ENCODE measurements around the gene DOHH.
A peak's percentile ranks its signal among the peaks of the same experiment; 100 is the strongest.

The DOHH gene, protein sequence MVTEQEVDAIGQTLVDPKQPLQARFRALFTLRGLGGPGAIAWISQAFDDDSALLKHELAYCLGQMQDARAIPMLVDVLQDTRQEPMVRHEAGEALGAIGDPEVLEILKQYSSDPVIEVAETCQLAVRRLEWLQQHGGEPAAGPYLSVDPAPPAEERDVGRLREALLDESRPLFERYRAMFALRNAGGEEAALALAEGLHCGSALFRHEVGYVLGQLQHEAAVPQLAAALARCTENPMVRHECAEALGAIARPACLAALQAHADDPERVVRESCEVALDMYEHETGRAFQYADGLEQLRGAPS

DNA sequence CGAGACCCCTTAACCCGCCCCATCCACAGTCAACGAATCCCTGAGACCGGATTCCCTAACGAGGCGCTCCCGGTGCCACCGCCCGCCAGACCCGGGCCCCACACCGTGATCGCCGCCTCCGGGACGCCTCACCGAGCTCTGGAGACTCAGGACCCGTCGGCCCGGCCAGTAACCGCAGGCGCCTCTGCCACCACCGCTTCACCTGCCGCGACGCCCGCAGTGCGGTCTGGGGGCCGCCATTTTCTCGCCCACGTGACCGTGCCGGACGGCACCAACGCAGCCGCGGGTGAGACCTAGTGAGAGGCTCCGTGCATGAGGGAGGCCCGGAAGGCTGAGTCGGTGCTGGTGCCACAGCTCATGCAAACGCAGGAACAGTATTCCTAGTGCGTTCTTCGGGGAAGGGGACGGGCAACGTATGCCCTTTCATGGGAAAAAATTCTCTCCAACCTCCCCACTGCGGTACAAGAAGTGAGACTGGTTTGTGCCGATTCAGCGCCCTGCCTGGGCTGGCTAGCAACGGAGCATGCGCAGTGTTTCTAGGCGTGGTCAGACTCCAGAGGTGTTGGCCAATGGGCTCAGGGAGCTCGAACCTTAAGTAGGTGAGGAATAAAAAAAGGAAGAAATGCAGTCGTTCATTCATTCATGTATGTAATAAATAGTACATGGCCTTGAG lies at the start of gene DOHH:
Gene DOHH (minus strand): TSS at position 246 of the 673 bp plus-strand sequence. CDS start 3,860 bp downstream, outside the sequence.
- Mint-ChIP-seq H3K9me3 (no peaks in the 10 kb centered on the region), H3K27me3 (no peaks in the 10 kb centered on the region), H3K27ac (peak within 1 kb of the TSS; percentile 98), H3K36me3 (ENCODE audit: low read depth) (peaks cover 18% of the 10 kb centered on the region), H3K4me1 (ENCODE audit: low read depth) (peaks cover 33% of the 10 kb centered on the region), H3K4me3 (peak within 1 kb of the TSS; percentile 92)

DNA sequence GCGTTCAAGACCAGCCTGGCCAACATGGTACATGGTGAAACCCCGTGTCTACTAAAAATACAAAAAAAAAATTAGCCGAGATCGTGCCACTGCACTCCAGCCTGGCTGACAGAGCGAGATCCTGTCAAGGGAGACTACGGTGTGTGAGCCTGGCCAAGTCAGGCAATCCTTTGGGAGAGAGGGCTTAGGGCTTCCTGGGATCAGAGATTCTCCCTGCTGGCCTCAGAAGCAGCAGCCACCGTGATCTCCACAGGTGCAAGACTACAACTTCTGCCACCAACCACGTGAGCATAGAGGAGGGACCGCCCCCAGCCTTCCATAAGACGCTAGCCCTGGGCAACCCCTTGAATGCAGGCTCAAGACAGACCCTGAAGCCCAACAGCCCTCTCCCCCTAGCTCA lies 49.3 kb upstream of the DOHH start:
- Mint-ChIP-seq H3K27me3 (no peaks in the 10 kb centered on the region), H3K4me3 (no peak overlapping the region), H3K4me1 (ENCODE audit: low read depth) (peaks cover 40% of the 10 kb centered on the region), H3K27ac (no peak overlapping the region), H3K36me3 (ENCODE audit: low read depth) (peaks cover 11% of the 10 kb centered on the region), H3K9me3 (no peaks in the 10 kb centered on the region)

DNA sequence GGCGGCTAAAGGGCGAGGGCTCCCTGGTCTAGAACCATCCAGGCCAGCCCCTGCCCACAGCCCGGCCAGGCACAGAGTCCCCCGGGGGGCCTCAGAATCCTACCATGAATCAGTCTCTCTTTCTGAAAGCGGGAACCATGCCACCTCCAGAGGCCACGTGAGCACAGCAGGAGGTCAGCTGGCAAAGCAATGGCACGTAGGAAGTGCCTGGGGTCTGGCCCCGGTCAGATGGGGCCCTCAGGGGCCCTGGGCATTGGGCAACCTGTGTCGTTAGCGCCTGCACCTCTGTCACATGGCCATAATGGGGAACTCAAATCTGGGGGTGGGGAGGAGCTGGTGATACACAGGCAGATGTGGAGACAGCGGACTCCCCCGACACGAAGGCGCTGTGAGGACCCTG lies 48.1 kb upstream of the DOHH start:
- H3K27me3 Mint-ChIP-seq, result no peaks in the 10 kb centered on the region
- peaks cover 31% of the 10 kb centered on the region for H3K4me1 Mint-ChIP-seq (ENCODE audit: low read depth)
- no peak overlapping the region for H3K4me3 Mint-ChIP-seq
- no peak overlapping the region for H3K27ac Mint-ChIP-seq
- H3K9me3 Mint-ChIP-seq, result no peaks in the 10 kb centered on the region
- H3K36me3 Mint-ChIP-seq (ENCODE audit: low read depth), result peaks cover 11% of the 10 kb centered on the region

DNA sequence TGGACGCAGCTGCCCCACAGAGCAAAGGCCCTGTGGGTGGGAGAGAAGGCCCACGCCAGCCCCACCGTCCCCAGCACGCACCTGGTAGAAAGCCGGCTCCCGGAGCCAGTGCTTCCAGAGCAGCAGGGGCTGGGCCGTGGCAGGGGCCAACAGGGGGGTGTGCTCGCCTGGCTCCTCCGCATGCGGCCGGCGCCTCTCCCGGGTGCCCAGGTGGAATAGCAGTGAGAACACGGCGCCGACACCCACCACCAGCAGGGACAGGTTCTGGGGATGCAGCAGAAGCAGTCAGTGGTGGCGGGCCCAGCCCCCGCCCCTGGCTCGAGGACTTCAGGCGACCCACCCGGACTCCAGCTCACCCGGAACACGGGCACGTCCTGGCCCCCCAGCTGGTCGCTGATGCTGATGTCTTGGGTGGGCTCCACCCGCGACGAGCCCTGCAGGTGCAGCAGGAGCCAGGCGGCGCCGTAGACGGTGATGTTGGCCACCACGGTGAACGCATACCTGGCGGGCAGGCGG lies 47.4 kb upstream of the DOHH start:
- peaks cover 11% of the 10 kb centered on the region for H3K36me3 Mint-ChIP-seq (ENCODE audit: low read depth)
- H3K27me3 Mint-ChIP-seq, result no peaks in the 10 kb centered on the region
- H3K9me3 Mint-ChIP-seq, result no peaks in the 10 kb centered on the region
- no peak overlapping the region for H3K27ac Mint-ChIP-seq
- no peak overlapping the region for H3K4me3 Mint-ChIP-seq
- H3K4me1 Mint-ChIP-seq (ENCODE audit: low read depth), result peaks cover 25% of the 10 kb centered on the region

DNA sequence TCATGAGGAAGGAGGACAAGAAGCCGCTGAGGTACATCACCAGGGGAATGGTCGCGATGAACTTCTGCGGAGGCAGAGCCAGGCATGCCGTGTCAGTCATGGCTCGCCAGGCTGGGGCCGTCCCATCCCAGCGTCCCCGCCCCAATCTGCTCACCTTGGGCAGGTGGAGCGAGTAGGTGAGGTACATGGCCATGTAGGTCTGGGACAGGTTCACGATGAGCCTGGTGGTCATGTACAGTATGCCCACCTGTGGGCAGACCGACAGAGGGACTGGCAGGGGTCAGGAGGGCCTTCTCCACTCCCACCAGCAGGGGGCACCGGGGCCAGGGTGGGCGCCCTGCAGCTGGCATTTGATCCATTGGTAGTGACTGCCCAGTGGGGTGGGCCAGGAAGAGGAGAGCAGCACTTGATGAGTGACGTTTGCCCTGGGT lies 46.8 kb upstream of the DOHH start:
- no peak overlapping the region for H3K27ac Mint-ChIP-seq

DNA sequence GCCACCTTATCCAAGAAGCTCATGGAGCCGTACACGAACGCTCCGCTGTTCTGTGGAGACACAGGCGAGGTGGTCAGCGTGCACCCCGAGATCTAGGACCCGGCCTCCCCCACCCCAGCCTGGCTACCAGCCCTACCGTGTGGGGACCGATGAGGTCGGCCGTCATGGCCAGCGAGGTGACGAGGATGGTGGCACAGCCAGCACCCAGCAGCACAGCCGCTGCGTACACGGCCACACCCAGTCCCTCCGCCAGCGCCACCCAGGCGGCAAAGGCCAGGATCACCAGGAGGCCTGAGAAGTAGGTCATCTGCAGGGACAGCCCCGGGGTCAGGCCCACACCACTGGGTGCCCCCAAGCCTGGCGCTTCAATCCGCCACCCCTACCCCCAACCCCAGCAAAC lies 45.6 kb upstream of the DOHH start:
- Mint-ChIP-seq H3K36me3 (ENCODE audit: low read depth) (peaks cover 11% of the 10 kb centered on the region), H3K4me3 (no peak overlapping the region), H3K9me3 (no peaks in the 10 kb centered on the region), H3K27me3 (no peaks in the 10 kb centered on the region), H3K4me1 (ENCODE audit: low read depth) (peaks cover 15% of the 10 kb centered on the region), H3K27ac (no peak overlapping the region)

More for the DNA sequence above, 46.8 kb upstream of the DOHH start:
- no peak overlapping the region for H3K4me3 Mint-ChIP-seq
- H3K27me3 Mint-ChIP-seq, result no peaks in the 10 kb centered on the region
- H3K9me3 Mint-ChIP-seq, result no peaks in the 10 kb centered on the region
- peaks cover 11% of the 10 kb centered on the region for H3K36me3 Mint-ChIP-seq (ENCODE audit: low read depth)
- H3K4me1 Mint-ChIP-seq (ENCODE audit: low read depth), result peaks cover 20% of the 10 kb centered on the region

DNA sequence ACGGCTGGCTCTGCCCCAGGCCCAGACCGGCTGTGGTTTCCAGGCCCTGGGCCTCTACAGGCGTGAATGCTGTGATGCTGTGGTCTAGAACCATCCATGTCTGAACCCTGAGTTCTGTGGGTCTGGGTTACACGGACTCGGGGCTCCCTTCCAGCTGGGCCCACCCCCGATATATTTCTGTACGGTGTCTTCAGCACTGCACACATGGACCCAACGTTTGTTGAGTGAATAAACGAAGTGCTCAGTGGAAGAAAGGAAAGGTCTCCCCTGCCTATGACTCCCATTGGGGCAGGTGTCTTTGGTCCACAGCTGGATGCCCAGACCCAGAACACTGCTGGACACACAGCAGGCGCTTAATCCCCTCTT lies 45.2 kb upstream of the DOHH start:
- Mint-ChIP-seq H3K9me3 (no peaks in the 10 kb centered on the region), H3K27me3 (no peaks in the 10 kb centered on the region), H3K4me3 (no peak overlapping the region), H3K27ac (peak overlapping the region; percentile 31), H3K4me1 (ENCODE audit: low read depth) (peaks cover 10% of the 10 kb centered on the region), H3K36me3 (ENCODE audit: low read depth) (peaks cover 11% of the 10 kb centered on the region)

DNA sequence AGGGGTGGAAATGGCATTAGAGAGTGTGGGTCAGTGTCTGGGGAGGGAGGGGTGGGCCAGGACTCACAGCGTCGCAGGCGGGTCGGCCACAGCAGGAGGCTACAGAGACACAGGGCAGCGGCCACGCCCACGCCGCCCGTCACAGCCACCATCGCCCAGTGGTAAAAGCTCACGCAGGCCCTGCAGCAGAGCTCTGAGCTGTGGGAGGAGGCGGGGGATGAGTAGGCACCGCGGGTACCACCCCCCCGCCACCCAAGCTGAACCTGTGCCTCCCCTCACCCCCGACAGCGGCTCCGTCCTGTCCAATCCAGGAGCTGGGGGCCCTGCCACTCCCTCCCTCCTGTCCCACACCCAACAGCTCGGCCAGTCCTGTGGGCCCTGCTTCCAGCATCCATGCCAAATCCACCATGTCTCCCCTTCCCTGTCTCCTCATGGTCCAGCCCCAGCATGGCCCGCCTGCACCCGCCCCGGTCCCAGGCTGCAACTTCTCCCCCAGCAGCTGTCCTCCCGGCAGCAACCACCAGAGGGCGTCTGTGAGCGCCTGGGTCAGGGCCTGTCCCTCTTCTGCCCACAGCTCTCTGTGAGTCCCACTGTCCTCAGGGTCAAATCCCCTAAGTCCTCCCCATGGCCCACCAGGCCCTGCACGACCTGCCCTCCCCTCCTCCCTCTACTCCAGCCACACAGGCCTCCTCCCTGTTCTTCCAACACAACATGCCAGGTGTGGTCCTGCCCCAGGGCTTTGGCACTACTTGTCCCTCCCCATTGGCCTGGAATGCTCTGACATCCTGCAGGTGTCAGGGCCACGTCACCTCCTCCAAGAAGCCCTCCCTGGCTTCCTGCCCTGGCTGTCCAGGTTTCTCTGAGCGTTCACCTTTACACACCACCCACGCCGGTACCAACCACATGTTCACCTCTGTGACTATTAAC lies 44.5 kb upstream of the DOHH start:
- Mint-ChIP-seq H3K36me3 (ENCODE audit: low read depth) (peaks cover 13% of the 10 kb centered on the region), H3K4me3 (no peak overlapping the region), H3K4me1 (ENCODE audit: low read depth) (peaks cover 10% of the 10 kb centered on the region), H3K27me3 (no peaks in the 10 kb centered on the region), H3K9me3 (no peaks in the 10 kb centered on the region), H3K27ac (peak overlapping the region; percentile 55)

DNA sequence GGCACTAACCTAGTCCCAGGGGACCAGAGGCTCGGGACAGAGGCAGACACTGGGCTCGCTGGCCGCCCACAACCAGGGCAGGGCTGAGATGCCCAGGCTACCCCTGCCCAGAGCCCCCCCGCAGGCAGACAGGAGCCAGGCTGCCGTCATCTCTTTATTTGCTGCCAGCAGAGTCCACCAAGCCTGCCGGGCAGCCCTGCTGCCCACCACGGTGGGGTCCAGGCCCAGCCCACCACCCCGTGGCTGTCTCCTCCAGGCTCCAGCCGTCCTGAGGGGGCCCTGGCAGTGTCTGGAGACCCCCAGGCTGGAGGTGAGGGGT lies 43.5 kb upstream of the DOHH start:
- H3K9me3 Mint-ChIP-seq, result peaks cover 3% of the 10 kb centered on the region
- peaks cover 10% of the 10 kb centered on the region for H3K4me1 Mint-ChIP-seq (ENCODE audit: low read depth)
- no peaks in the 10 kb centered on the region for H3K27me3 Mint-ChIP-seq
- peaks cover 20% of the 10 kb centered on the region for H3K36me3 Mint-ChIP-seq (ENCODE audit: low read depth)
- no peak overlapping the region for H3K4me3 Mint-ChIP-seq
- no peak overlapping the region for H3K27ac Mint-ChIP-seq

DNA sequence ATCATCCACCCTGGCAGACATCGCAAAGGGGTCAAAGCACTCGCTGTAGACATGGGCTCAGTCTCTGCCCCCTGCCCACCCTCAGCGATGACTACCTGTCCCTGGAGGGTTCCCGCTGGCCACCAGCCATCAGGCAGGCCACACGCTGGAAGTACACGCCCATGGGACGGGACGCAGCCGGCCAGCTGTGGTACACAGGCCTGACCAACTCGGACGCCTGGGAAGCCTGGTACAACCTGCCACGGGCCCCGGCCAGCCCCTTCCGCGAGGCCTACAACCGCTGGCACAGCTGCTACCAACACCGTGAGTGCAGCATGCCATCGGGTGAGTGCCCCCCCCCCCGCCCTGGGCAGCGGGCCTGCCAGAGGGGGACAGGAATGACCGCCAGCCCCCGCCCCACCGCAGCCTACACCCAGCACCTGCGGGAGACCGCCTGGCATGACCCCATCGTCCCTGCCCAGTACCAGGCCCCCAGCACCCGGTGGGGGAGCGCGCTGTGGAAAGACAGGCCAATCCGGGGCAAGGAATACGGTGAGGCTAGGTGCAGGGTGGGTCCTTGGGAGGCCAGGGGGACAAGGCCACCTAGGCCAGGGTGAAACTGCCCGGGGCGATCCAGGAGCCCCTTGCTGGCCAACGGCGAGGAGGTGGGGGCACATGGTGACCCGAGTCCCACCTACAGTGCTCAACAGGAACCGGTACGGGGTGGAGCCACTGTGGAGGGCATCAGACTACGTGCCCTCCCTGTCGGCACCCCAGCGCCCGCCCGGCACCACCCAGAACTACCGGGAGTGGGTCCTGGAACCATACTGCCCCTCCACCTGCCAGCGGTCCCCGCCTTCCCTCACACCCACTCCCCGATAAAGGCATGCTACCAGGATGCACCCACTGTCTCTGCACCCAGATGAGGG lies 42.9 kb upstream of the DOHH start:
- Mint-ChIP-seq H3K9me3 (peaks cover 3% of the 10 kb centered on the region), H3K4me1 (ENCODE audit: low read depth) (peaks cover 10% of the 10 kb centered on the region), H3K36me3 (ENCODE audit: low read depth) (peaks cover 21% of the 10 kb centered on the region), H3K27ac (no peak overlapping the region), H3K4me3 (no peak overlapping the region), H3K27me3 (no peaks in the 10 kb centered on the region)

DNA sequence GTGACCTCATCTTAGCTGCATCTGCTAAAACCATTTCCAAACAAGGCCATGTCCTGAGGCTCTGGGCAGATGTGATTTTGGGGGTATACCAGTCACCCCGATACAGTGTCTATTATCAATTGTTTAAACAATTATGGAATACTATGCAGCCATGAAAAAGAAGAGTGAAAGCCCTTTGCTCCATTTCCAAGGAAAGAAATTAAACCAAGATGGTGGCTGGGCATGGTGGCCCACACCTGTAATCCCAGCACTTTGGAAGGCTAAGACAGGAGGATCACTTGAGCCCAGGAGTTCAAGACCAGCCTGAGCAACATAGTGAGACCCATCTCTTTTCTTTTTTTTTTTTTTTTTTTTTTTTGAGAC lies 39.3 kb upstream of the DOHH start:
- peaks cover 3% of the 10 kb centered on the region for H3K9me3 Mint-ChIP-seq
- no peak overlapping the region for H3K4me3 Mint-ChIP-seq
- H3K27me3 Mint-ChIP-seq, result no peaks in the 10 kb centered on the region
- no peak overlapping the region for H3K27ac Mint-ChIP-seq
- no peaks in the 10 kb centered on the region for H3K4me1 Mint-ChIP-seq (ENCODE audit: low read depth)
- H3K36me3 Mint-ChIP-seq (ENCODE audit: low read depth), result peaks cover 22% of the 10 kb centered on the region

DNA sequence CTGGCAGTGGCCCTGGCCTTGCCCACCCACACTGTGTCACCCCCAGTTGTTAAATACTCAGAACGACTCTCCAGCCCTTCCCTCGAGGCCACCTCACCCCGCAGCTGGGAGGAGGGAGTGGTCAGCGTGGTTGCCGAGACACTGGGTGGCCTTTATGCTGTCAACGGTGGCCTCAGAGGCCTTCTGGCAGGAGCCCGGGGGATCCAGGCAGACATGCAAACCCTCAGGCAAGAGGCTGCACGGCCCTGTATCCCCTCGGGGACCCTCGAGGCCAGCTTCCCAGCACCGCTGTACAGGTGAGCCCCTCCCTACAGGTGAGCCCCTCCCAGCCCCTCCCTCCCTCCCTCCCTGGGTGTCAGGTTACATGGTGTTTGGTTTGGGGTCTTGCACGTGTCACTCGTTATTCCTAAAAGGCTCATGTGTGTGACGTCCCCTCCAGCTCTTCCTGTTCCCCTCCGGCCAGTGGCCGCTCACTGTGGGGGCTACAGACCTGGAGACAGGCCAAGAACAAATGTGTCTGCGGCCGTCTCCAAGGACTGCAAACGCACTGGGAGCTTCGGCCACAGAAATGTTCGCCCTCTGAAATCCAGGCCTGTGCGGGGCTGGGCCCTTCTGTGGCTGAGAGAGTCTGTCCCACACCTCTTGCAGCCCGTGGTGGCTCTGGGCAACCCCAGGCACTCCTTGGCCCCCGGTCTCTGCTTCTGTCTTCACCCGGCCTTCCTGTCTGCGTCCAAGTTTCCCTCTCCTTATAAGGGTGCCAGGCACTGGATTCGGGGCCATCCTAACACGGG lies 38.7 kb upstream of the DOHH start, which contains the start of gene TEKTIP1:
Gene TEKTIP1 (plus strand): TSS at position 210 of the 791 bp plus-strand sequence. CDS start 4 bp downstream, at position 214.
- H3K27me3 Mint-ChIP-seq, result no peaks in the 10 kb centered on the region

DNA sequence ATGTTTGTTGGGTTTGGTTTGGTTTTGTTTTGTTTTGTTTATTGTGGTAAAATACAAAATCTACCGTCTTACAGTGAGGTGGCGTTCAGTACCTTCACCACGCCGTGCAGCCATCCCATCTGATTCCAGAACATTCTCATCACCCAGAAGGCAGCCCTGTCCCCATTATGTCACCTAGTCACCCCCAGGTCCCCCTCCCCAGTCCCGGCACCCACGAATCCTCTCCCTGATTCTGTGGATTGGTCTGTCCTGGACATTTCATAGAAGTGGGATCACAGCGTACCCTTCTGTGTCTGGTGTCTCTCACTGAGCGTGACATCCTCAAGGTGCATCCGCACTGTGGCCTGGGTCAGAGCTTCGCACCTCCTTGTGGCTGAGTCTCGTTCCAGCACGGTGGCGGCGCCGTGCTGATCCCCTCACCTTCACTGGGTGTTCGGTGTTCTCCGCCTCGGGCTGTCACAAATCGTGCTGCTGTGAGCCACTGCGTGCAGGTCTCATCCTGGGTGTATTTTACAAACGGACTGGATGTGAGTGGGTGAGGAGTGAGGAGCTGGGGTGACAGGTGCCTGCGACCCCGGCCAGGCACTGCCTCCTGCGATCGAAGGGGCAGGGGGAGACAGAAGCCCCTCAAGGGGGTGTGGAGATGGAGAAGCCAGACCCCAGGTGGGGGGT lies 37.9 kb upstream of the DOHH start:
- Mint-ChIP-seq H3K36me3 (ENCODE audit: low read depth) (peaks cover 31% of the 10 kb centered on the region), H3K4me3 (no peak overlapping the region), H3K27ac (no peak overlapping the region)

More for the DNA sequence above, 38.7 kb upstream of the DOHH start, which contains the start of gene TEKTIP1:
- Mint-ChIP-seq H3K36me3 (ENCODE audit: low read depth) (peaks cover 26% of the 10 kb centered on the region), H3K4me3 (no peak within 1 kb of the TSS), H3K27ac (no peak within 1 kb of the TSS), H3K4me1 (ENCODE audit: low read depth) (no peaks in the 10 kb centered on the region), H3K9me3 (peaks cover 3% of the 10 kb centered on the region)

More for the DNA sequence above, 37.9 kb upstream of the DOHH start:
- no peaks in the 10 kb centered on the region for H3K27me3 Mint-ChIP-seq
- H3K9me3 Mint-ChIP-seq, result peaks cover 3% of the 10 kb centered on the region
- H3K4me1 Mint-ChIP-seq (ENCODE audit: low read depth), result no peaks in the 10 kb centered on the region
